KMS-11 (cell line): Measurements from ENCODE around the gene WNK3.

Experiments used
- H2AFZ ChIP-seq: fragments of 200-600 bp; sonication (generic); 2 replicates; pipeline ENCODE4 v1.6.1; 2016; ENCODE audit warnings: antibody characterized with exemption, mixed run types, low read depth
- H3K27ac ChIP-seq: fragments of 200-600 bp; sonication (generic); 2 replicates; pipeline ENCODE4 v1.6.1; 2016; ENCODE audit warnings: mild to moderate bottlenecking, mixed run types
- H3K27me3 ChIP-seq: fragments of 200-600 bp; sonication (generic); 2 replicates; pipeline ENCODE4 v1.6.1; 2017; ENCODE audit warnings: mild to moderate bottlenecking, low read depth, mixed run types, moderate library complexity; ENCODE audit not compliant: insufficient read depth
- H3K36me3 ChIP-seq: fragments of 200-600 bp; sonication (generic); 2 replicates; pipeline ENCODE4 v1.6.1; 2017; ENCODE audit warnings: mild to moderate bottlenecking, mixed run types; ENCODE audit not compliant: insufficient read depth
- H3K4me1 ChIP-seq: fragments of 200-600 bp; sonication (generic); 2 replicates; pipeline ENCODE4 v1.6.1; 2016; ENCODE audit warnings: mild to moderate bottlenecking, low read depth, mixed run types; ENCODE audit not compliant: poor library complexity, severe bottlenecking
- H3K4me2 ChIP-seq: fragments of 200-600 bp; sonication (generic); 2 replicates; pipeline ENCODE4 v1.7.0; 2016; ENCODE audit warnings: mild to moderate bottlenecking, mixed run types
- H3K4me3 ChIP-seq: fragments of 200-600 bp; sonication (generic); IDR thresholded peaks from 2 replicates; pipeline ENCODE4 v1.6.1; 2017; ENCODE audit warnings: low read depth, low read length, mixed read lengths; ENCODE audit not compliant: insufficient read depth
- H3K79me2 ChIP-seq: fragments of 200-600 bp; sonication (generic); 2 replicates; pipeline ENCODE4 v1.6.1; 2016; ENCODE audit warnings: low read depth, mixed run types; ENCODE audit not compliant: insufficient read depth
- H3K9ac ChIP-seq: fragments of 200-600 bp; sonication (generic); 2 replicates; pipeline ENCODE4 v1.6.1; 2016; ENCODE audit warnings: mild to moderate bottlenecking, mixed run types
- H4K20me1 ChIP-seq: fragments of 200-600 bp; sonication (generic); 2 replicates; pipeline ENCODE4 v1.6.1; 2016; ENCODE audit warnings: mild to moderate bottlenecking, mixed run types; ENCODE audit not compliant: insufficient read depth
- CTCF ChIP-seq: fragments of 200-600 bp; sonication (generic); conservative IDR thresholded peaks from 2 replicates; pipeline ENCODE4 v1.6.1; 2017; ENCODE audit warnings: low read depth, mild to moderate bottlenecking, antibody characterized with exemption, low read length, moderate library complexity, mixed read lengths

WNK3 gene

GRCh38 chrX:54177306-54177705, 180.5 kb downstream of the WNK3 start:
- Histone ChIP-seq H3K4me3 (no peak overlapping the region), H3K36me3 (no peaks in the 10 kb centered on the region), H3K79me2 (peaks cover 62% of the 10 kb centered on the region), H3K27ac (no peak overlapping the region), H3K9ac (no peak overlapping the region), H3K4me1 (peaks cover 44% of the 10 kb centered on the region), H2AFZ (no peak overlapping the region), H4K20me1 (peaks cover 10% of the 10 kb centered on the region; the same call in 1 of the 2 replicates), H3K27me3 (no peaks in the 10 kb centered on the region), H3K4me2 (no peak overlapping the region)
- no peak for TF ChIP-seq CTCF

DNA sequence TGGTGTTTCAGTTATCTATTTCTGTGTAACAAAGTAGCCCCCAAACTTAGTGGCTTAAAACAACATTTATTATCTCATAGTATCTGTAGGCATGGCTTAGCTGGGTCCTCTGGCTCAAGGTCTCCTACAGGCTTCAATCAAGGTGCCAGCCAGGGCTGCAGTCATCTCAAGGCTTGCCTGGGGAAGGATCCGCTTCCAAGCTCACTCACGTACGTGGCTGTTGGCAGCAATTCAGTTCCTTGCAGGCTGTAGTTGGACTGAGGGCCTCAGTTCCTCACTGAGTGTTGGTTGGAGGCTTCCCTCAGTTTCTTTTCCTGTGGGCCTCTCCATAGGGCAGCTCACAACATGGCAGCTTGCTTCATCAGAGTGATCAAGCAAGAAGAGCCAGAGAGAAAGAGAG, 184.1 kb downstream of the WNK3 start:
- H3K4me1 ChIP-seq, result peaks cover 14% of the 10 kb centered on the region
- no peaks in the 10 kb centered on the region for H3K27me3 ChIP-seq
- H3K4me2 ChIP-seq, result no peak overlapping the region
- H3K27ac ChIP-seq, result no peak overlapping the region
- H2AFZ ChIP-seq, result no peak overlapping the region
- H4K20me1 ChIP-seq, result peaks cover 7% of the 10 kb centered on the region; the same call in 1 of the 2 replicates
- no peak overlapping the region for H3K4me3 ChIP-seq
- H3K36me3 ChIP-seq, result no peaks in the 10 kb centered on the region
- H3K9ac ChIP-seq, result no peak overlapping the region
- H3K79me2 ChIP-seq, result peaks cover 26% of the 10 kb centered on the region
- no peak for TF ChIP-seq CTCF

DNA sequence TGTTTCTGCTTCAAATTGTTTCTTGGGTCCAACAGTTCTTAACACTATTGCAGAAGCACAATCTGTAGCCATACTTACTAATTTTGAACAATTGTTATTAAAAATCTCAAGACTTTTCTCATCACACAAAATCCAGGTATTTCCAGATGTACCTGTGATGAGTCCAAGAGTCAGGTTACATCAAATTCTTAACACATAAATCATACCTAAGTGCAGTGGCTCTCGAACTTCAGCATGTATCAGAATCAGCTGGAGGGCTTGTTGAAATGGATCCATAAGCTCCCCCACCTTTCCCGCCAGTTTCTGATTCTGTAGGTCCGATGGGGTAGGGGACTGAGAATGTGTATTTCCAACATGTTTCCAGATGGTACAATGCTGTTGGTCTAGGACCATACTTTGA, 185.4 kb downstream of the WNK3 start:
- H3K4me2 ChIP-seq, result no peak overlapping the region
- H3K27ac ChIP-seq, result no peak overlapping the region
- H3K9ac ChIP-seq, result no peak overlapping the region
- no peak overlapping the region for H3K4me3 ChIP-seq
- H3K4me1 ChIP-seq, result peaks cover under 1% of the 10 kb centered on the region
- no peak overlapping the region for H2AFZ ChIP-seq
- H3K79me2 ChIP-seq, result peaks cover 15% of the 10 kb centered on the region
- no peaks in the 10 kb centered on the region for H3K27me3 ChIP-seq
- H4K20me1 ChIP-seq, result 0 out of 2 replicates have a peak, but pooled peaks cover under 1% of the 10 kb centered on the region
- no peak for TF ChIP-seq CTCF
- no peaks in the 10 kb centered on the region for H3K36me3 ChIP-seq

DNA sequence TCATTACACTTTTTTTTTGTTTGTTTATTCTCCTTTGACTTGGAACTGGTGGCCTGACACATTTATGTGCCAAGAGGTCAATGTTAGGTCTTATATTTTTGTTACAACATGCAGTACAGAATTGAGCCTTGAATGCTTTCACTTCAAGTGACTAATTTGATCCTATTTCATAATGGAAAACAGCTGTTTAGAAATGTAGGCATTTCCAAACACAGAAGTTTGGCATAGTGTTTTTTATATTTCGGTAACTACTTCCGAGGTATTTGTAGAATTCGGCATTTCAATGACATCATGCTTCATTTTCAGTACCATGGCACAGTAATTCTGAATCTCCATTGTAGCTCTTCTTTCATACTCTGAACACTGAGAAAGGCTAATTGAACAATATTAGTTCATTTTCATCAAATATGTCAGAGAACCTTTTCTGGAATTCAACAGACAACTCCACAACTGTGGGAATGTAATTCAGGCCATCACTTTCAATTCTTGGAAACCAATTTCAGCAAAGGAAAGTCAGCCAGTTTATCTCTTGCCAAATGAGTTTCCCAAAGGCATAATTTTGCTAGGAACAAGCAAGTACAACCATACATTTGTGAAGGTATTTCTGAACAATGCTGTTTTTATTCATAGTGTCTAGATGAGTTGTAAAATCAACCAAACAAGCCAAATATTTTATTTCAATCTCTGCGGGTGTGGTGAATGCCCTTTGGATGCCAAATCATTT, 186.2 kb downstream of the WNK3 start:
- H3K36me3 ChIP-seq, result no peaks in the 10 kb centered on the region
- no peak overlapping the region for H3K4me3 ChIP-seq
- H3K79me2 ChIP-seq, result peaks cover 7% of the 10 kb centered on the region
- no peaks in the 10 kb centered on the region for H3K4me1 ChIP-seq
- no peaks in the 10 kb centered on the region for H4K20me1 ChIP-seq
- no peak overlapping the region for H3K27ac ChIP-seq
- no peak overlapping the region for H2AFZ ChIP-seq
- H3K27me3 ChIP-seq, result no peaks in the 10 kb centered on the region
- no peak for TF ChIP-seq CTCF
- H3K4me2 ChIP-seq, result no peak overlapping the region
- no peak overlapping the region for H3K9ac ChIP-seq
